HL-60 (cell line): ENCODE results near the gene ADGRA1.

Experiments used
- GABPA ChIP-seq: IDR thresholded peaks from 2 replicates; pipeline ENCODE4 v1.6.1; 2012; ENCODE audit warnings: low read depth
- POLR2AphosphoS5 ChIP-seq: IDR thresholded peaks from 2 replicates; pipeline ENCODE4 v1.6.1; 2012; ENCODE audit warnings: low read depth
- SPI1 ChIP-seq: IDR thresholded peaks from 2 replicates; pipeline ENCODE4 v1.6.1; 2012; ENCODE audit warnings: low read depth, mild to moderate bottlenecking, borderline replicate concordance
- TF ChIP-seq, protein P1 (sequence below): IDR thresholded peaks from one replicate; pipeline ENCODE4 v1.5.1; 2011; ENCODE audit warnings: low read length, control low read depth, inconsistent platforms; ENCODE audit not compliant: insufficient read depth

DNA sequence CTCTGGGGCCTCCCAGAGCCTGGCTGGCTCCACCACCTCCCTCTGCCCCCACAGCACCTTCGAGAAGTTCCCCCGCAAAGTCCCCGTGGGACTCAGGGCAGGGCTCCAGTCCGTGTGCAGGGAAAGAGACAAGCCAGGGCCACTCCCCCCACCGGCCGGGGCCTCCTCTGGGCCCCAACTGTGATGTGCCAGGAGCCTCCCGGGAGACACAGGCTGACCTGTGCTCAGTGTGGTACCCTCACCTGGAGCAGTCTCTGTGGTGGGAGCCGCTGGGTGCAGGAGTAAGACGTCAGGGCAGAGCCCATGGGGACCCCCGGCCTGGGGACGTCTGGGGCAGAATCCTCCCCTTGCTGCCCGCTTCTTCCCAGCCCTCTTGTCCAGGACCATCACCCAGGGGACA, 1.5 kb upstream of the ADGRA1 start:
- TF ChIP-seq, protein P1, sequence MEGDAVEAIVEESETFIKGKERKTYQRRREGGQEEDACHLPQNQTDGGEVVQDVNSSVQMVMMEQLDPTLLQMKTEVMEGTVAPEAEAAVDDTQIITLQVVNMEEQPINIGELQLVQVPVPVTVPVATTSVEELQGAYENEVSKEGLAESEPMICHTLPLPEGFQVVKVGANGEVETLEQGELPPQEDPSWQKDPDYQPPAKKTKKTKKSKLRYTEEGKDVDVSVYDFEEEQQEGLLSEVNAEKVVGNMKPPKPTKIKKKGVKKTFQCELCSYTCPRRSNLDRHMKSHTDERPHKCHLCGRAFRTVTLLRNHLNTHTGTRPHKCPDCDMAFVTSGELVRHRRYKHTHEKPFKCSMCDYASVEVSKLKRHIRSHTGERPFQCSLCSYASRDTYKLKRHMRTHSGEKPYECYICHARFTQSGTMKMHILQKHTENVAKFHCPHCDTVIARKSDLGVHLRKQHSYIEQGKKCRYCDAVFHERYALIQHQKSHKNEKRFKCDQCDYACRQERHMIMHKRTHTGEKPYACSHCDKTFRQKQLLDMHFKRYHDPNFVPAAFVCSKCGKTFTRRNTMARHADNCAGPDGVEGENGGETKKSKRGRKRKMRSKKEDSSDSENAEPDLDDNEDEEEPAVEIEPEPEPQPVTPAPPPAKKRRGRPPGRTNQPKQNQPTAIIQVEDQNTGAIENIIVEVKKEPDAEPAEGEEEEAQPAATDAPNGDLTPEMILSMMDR, result no peak
- TF ChIP-seq GABPA (no peak), POLR2AphosphoS5 (no peak), SPI1 (no peak)
